Measurements from ENCODE around the gene ATG2A. TPM values are rescaled to one million over a fixed set of nuclear protein-coding genes. Genes with fewer than 3 reads are reported as not detected.

Gene ATG2A
- total RNA-seq, result 14.5 and 36.2 TPM in 2 replicates

GRCh38 chr11:64916775-64917662 is at the start of gene ATG2A:
TSS of gene ATG2A (minus strand) at chr11:64917209. CDS start at chr11:64917135, 74 bp downstream.

GRCh38 chr11:64935359-64936081 is 18.5 kb upstream of the ATG2A start, which contains the start of gene GPHA2:
TSS of gene GPHA2 (minus strand) at chr11:64935893. CDS start at chr11:64935460, 433 bp downstream.

GRCh38 chr11:64923944-64924909 is 7.2 kb upstream of the ATG2A start, which contains the start of gene PPP2R5B:
TSS of gene PPP2R5B (plus strand) at chr11:64924689. CDS start at chr11:64925735, 1,046 bp downstream.

GRCh38 chr11:64878494-64879243 is 38.3 kb downstream of the ATG2A start, which contains the start of gene EHD1:
TSS of gene EHD1 (minus strand) at chr11:64878621. CDS start at chr11:64878464, 157 bp downstream.

Other genes with a start within 250 kb of the ATG2A start
- not detected in 2 replicates for gene NRXN2, start 194.0 kb downstream of the ATG2A start, total RNA-seq
- 0.56 and 4.4 TPM in 2 replicates for gene RASGRP2, start 173.1 kb downstream of the ATG2A start, total RNA-seq
- 0.52 and 2.8 TPM in 2 replicates for gene PYGM, start 157.2 kb downstream of the ATG2A start, total RNA-seq
- 100 and 286 TPM in 2 replicates for gene SF1, start 138.7 kb downstream of the ATG2A start, total RNA-seq
- gene MAP4K2, start 114.0 kb downstream of the ATG2A start, total RNA-seq, result 24.3 and 24.6 TPM in 2 replicates
- 25.5 and 26.2 TPM in 2 replicates for gene MEN1, start 106.7 kb downstream of the ATG2A start, total RNA-seq
- gene CDC42BPG, start 72.6 kb downstream of the ATG2A start, total RNA-seq, result 0.08 and 0.91 TPM in 2 replicates
- gene EHD1, start 38.6 kb downstream of the ATG2A start, total RNA-seq, result 37.5 and 50.9 TPM in 2 replicates
- 21.0 and 22.8 TPM in 2 replicates for gene PPP2R5B, start 7.5 kb upstream of the ATG2A start, total RNA-seq
- gene GPHA2, start 18.7 kb upstream of the ATG2A start, total RNA-seq, result not detected in 2 replicates
- not detected in 2 replicates for gene MAJIN, start 54.9 kb upstream of the ATG2A start, total RNA-seq
- 1.8 and 3.2 TPM in 2 replicates for gene BATF2, start 79.8 kb upstream of the ATG2A start, total RNA-seq
- gene ARL2, start 97.0 kb upstream of the ATG2A start, total RNA-seq, result 187 and 226 TPM in 2 replicates
- gene SNX15, start 110.2 kb upstream of the ATG2A start, total RNA-seq, result 13.4 and 15.6 TPM in 2 replicates
- gene SAC3D1, start 124.0 kb upstream of the ATG2A start, total RNA-seq, result 6.7 and 16.2 TPM in 2 replicates
- gene NAALADL1, start 141.3 kb upstream of the ATG2A start, total RNA-seq, result 38.9 and 41.3 TPM in 2 replicates
- gene CDCA5, start 166.8 kb upstream of the ATG2A start, total RNA-seq, result 6.1 and 17.3 TPM in 2 replicates
- 51.3 and 69.4 TPM in 2 replicates for gene ZFPL1, start 167.0 kb upstream of the ATG2A start, total RNA-seq
- 155 and 557 TPM in 2 replicates for gene VPS51, start 179.0 kb upstream of the ATG2A start, total RNA-seq
- gene TM7SF2, start 194.7 kb upstream of the ATG2A start, total RNA-seq, result 16.8 and 32.3 TPM in 2 replicates
- gene ZNHIT2, start 200.5 kb upstream of the ATG2A start, total RNA-seq, result 22.7 and 23.7 TPM in 2 replicates
- gene FAU, start 204.9 kb upstream of the ATG2A start, total RNA-seq, result 511 and 807 TPM in 2 replicates
- gene MRPL49, start 205.1 kb upstream of the ATG2A start, total RNA-seq, result 55.3 and 71.5 TPM in 2 replicates
- gene SYVN1, start 217.3 kb upstream of the ATG2A start, total RNA-seq, result 20.6 and 34.6 TPM in 2 replicates

Data from epithelial cell of alveolus of lung (primary cell).